ENCODE results near the gene KIAA1755.
A peak's percentile ranks its signal among the peaks of the same experiment; 100 is the strongest.

KIAA1755 gene

GRCh38 chr20:38202982-38203293 lies 57.6 kb downstream of the KIAA1755 start:
- H2AFZ ChIP-seq (ENCODE audit: low read depth, low read length), result no peak overlapping the region
- H3K27me3 ChIP-seq (ENCODE audit: control insufficient read depth in 1 of 2, insufficient read depth in 1 of 2, low read length in 2 of 2), result peaks cover 0 to 6% of the 10 kb centered on the region in 2 experiments
- H4K91ac ChIP-seq (ENCODE audit: low read length), result no peak overlapping the region
- H3K9me3 ChIP-seq (ENCODE audit: control insufficient read depth, low read length), result no peaks in the 10 kb centered on the region
- H3K18ac ChIP-seq (ENCODE audit: low read depth in 1 of 2, low read length in 2 of 2), result no peak overlapping the region
- H3K4ac ChIP-seq (ENCODE audit: low read depth in 1 of 2, low read length in 2 of 2), result no peak overlapping the region
- no peak overlapping the region for H2BK12ac ChIP-seq (ENCODE audit: low read length in 2 of 2)
- no peak overlapping the region for H2BK120ac ChIP-seq (ENCODE audit: low read depth, low read length)
- no peaks in the 10 kb centered on the region for H3K79me1 ChIP-seq (replicated peaks; ENCODE audit: low read length, poor library complexity, severe bottlenecking)
- H3K4me1 ChIP-seq (ENCODE audit: control insufficient read depth, insufficient read depth, low read depth, low read length), result peaks cover 4% of the 10 kb centered on the region
- no peak overlapping the region for H4K8ac ChIP-seq (ENCODE audit: low read length)
- H3K14ac ChIP-seq (ENCODE audit: low read length in 2 of 2), result no peak overlapping the region
- no peak overlapping the region for H3K4me3 ChIP-seq (ENCODE audit: insufficient read depth in 1 of 2, low read depth in 1 of 2, low read length in 2 of 2)
- no peak overlapping the region for H3K23ac ChIP-seq (ENCODE audit: low read length in 2 of 2)
- DNase-seq, result no peak
- H3K9ac ChIP-seq (ENCODE audit: low read length), result no peak overlapping the region
- H3K4me2 ChIP-seq (ENCODE audit: low read length, poor library complexity, severe bottlenecking), result no peak overlapping the region
- no peak overlapping the region for H2AK5ac ChIP-seq (ENCODE audit: low read length, severe bottlenecking)
- no peak overlapping the region for H3K27ac ChIP-seq (ENCODE audit: low read length, poor library complexity, severe bottlenecking)
- no peaks in the 10 kb centered on the region for H3K36me3 ChIP-seq (ENCODE audit: control insufficient read depth in 1 of 2, insufficient read depth in 2 of 2, low read depth in 1 of 2, low read length in 2 of 2)
- no peak overlapping the region for H2BK15ac ChIP-seq (ENCODE audit: low read depth, poor library complexity, severe bottlenecking)
- 91% methylated on average over 7 of the region's 8 CpGs for WGBS
- H2BK5ac ChIP-seq (ENCODE audit: low read depth, low read length, poor library complexity, severe bottlenecking), result no peak overlapping the region

- Histone ChIP-seq H2BK12ac (ENCODE audit: low read length in 2 of 2) (no peak overlapping the region), H2BK15ac (ENCODE audit: low read depth, poor library complexity, severe bottlenecking) (no peak overlapping the region), H3K79me1 (replicated peaks; ENCODE audit: low read length, poor library complexity, severe bottlenecking) (no peaks in the 10 kb centered on the region), H3K14ac (ENCODE audit: low read length in 2 of 2) (no peak overlapping the region), H3K4me3 (ENCODE audit: insufficient read depth in 1 of 2, low read depth in 1 of 2, low read length in 2 of 2) (no peak overlapping the region), H3K36me3 (ENCODE audit: control insufficient read depth in 1 of 2, insufficient read depth in 2 of 2, low read depth in 1 of 2, low read length in 2 of 2) (no peaks in the 10 kb centered on the region), H3K23ac (ENCODE audit: low read length in 2 of 2) (no peak overlapping the region), H4K91ac (ENCODE audit: low read length) (no peak overlapping the region), H3K4ac (ENCODE audit: low read depth in 1 of 2, low read length in 2 of 2) (no peak overlapping the region), H3K27me3 (ENCODE audit: control insufficient read depth in 1 of 2, insufficient read depth in 1 of 2, low read length in 2 of 2) (peaks cover 0 to 6% of the 10 kb centered on the region in 2 experiments), H3K9ac (ENCODE audit: low read length) (no peak overlapping the region), H2AK5ac (ENCODE audit: low read length, severe bottlenecking) (no peak overlapping the region), H3K9me3 (ENCODE audit: control insufficient read depth, low read length) (no peaks in the 10 kb centered on the region), H2BK120ac (ENCODE audit: low read depth, low read length) (no peak overlapping the region), H3K4me2 (ENCODE audit: low read length, poor library complexity, severe bottlenecking) (no peak overlapping the region), H3K4me1 (ENCODE audit: control insufficient read depth, insufficient read depth, low read depth, low read length) (peaks cover 4% of the 10 kb centered on the region), H4K8ac (ENCODE audit: low read length) (no peak overlapping the region), H3K27ac (ENCODE audit: low read length, poor library complexity, severe bottlenecking) (no peak overlapping the region), H2AFZ (ENCODE audit: low read depth, low read length) (no peak overlapping the region), H3K18ac (ENCODE audit: low read depth in 1 of 2, low read length in 2 of 2) (no peak overlapping the region), H2BK5ac (ENCODE audit: low read depth, low read length, poor library complexity, severe bottlenecking) (no peak overlapping the region)
- no peak for DNase-seq
- WGBS, result 91% methylated on average over 12 of the region's 12 CpGs
Measured at GRCh38 chr20:38202153-38202981, 58.2 kb downstream of the KIAA1755 start.

GRCh38 chr20:38201356-38201755 lies 59.2 kb downstream of the KIAA1755 start:
- no peak overlapping the region for H3K4me3 ChIP-seq (ENCODE audit: insufficient read depth in 1 of 2, low read depth in 1 of 2, low read length in 2 of 2)
- WGBS, result 43% methylated on average over 6 of the region's 6 CpGs
- H4K91ac ChIP-seq (ENCODE audit: low read length), result peak overlapping the region; percentile 36
- H2AK5ac ChIP-seq (ENCODE audit: low read length, severe bottlenecking), result no peak overlapping the region
- no peak overlapping the region for H3K23ac ChIP-seq (ENCODE audit: low read length in 2 of 2)
- peak; percentile 88 for DNase-seq
- peak overlapping the region in 1 of 2 experiments; percentile 26 for H3K18ac ChIP-seq (ENCODE audit: low read depth in 1 of 2, low read length in 2 of 2)
- no peak overlapping the region for H3K4ac ChIP-seq (ENCODE audit: low read depth in 1 of 2, low read length in 2 of 2)
- no peaks in the 10 kb centered on the region for H3K9me3 ChIP-seq (ENCODE audit: control insufficient read depth, low read length)
- H3K9ac ChIP-seq (ENCODE audit: low read length), result no peak overlapping the region
- no peak overlapping the region for H2BK120ac ChIP-seq (ENCODE audit: low read depth, low read length)
- peak overlapping the region in 1 of 2 experiments; percentile 11 for H2BK12ac ChIP-seq (ENCODE audit: low read length in 2 of 2)
- H3K14ac ChIP-seq (ENCODE audit: low read length in 2 of 2), result peak overlapping the region in 1 of 2 experiments; percentile 7
- H3K27me3 ChIP-seq (ENCODE audit: control insufficient read depth in 1 of 2, insufficient read depth in 1 of 2, low read length in 2 of 2), result peaks cover 0 to 6% of the 10 kb centered on the region in 2 experiments
- H2BK15ac ChIP-seq (ENCODE audit: low read depth, poor library complexity, severe bottlenecking), result no peak overlapping the region
- H3K27ac ChIP-seq (ENCODE audit: low read length, poor library complexity, severe bottlenecking), result no peak overlapping the region
- peaks cover 4% of the 10 kb centered on the region for H3K4me1 ChIP-seq (ENCODE audit: control insufficient read depth, insufficient read depth, low read depth, low read length)
- H3K36me3 ChIP-seq (ENCODE audit: control insufficient read depth in 1 of 2, insufficient read depth in 2 of 2, low read depth in 1 of 2, low read length in 2 of 2), result no peaks in the 10 kb centered on the region
- H2AFZ ChIP-seq (ENCODE audit: low read depth, low read length), result no peak overlapping the region
- H3K4me2 ChIP-seq (ENCODE audit: low read length, poor library complexity, severe bottlenecking), result no peak overlapping the region
- H3K79me1 ChIP-seq (replicated peaks; ENCODE audit: low read length, poor library complexity, severe bottlenecking), result no peaks in the 10 kb centered on the region
- H2BK5ac ChIP-seq (ENCODE audit: low read depth, low read length, poor library complexity, severe bottlenecking), result no peak overlapping the region
- peak overlapping the region; percentile 52 for H4K8ac ChIP-seq (ENCODE audit: low read length)

DNA sequence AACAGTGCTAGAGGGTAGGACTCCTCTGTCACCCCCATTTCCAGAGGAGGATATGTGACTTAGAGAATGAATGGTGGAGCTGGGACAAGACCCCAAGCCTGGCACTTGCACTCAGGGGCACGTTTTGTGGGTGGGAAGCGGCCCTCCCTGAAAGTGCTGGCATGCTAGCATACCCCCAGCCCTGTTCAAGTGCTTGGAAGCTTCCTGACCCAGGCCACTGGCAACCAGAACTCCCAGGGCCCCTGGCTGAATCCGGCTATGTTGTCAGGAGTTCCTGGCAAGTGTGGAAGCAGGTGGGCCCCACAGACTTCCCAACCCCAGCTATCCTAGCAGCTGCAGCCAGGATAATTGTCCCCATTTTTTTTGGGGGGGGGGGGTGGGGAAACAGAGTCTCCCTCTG lies 59.9 kb downstream of the KIAA1755 start:
- H2BK12ac ChIP-seq (ENCODE audit: low read length in 2 of 2), result peak overlapping the region in 1 of 2 experiments; percentile 75
- no peak overlapping the region for H3K9ac ChIP-seq (ENCODE audit: low read length)
- H2BK5ac ChIP-seq (ENCODE audit: low read depth, low read length, poor library complexity, severe bottlenecking), result no peak overlapping the region
- peaks cover 4% of the 10 kb centered on the region for H3K4me1 ChIP-seq (ENCODE audit: control insufficient read depth, insufficient read depth, low read depth, low read length)
- H4K91ac ChIP-seq (ENCODE audit: low read length), result peak overlapping the region; percentile 21
- no peak overlapping the region for H3K27ac ChIP-seq (ENCODE audit: low read length, poor library complexity, severe bottlenecking)
- no peak overlapping the region for H3K23ac ChIP-seq (ENCODE audit: low read length in 2 of 2)
- WGBS, result 96% methylated on average over 3 of the region's 3 CpGs
- no peak overlapping the region for H2BK120ac ChIP-seq (ENCODE audit: low read depth, low read length)
- no peak overlapping the region for H2BK15ac ChIP-seq (ENCODE audit: low read depth, poor library complexity, severe bottlenecking)
- H2AFZ ChIP-seq (ENCODE audit: low read depth, low read length), result no peak overlapping the region
- peak overlapping the region; percentile 52 to 69 for H3K18ac ChIP-seq (ENCODE audit: low read depth in 1 of 2, low read length in 2 of 2)
- H4K8ac ChIP-seq (ENCODE audit: low read length), result no peak overlapping the region
- no peaks in the 10 kb centered on the region for H3K36me3 ChIP-seq (ENCODE audit: control insufficient read depth in 1 of 2, insufficient read depth in 2 of 2, low read depth in 1 of 2, low read length in 2 of 2)
- H3K4ac ChIP-seq (ENCODE audit: low read depth in 1 of 2, low read length in 2 of 2), result peak overlapping the region; percentile 32 to 39
- peaks cover 4 to 9% of the 10 kb centered on the region in 2 experiments for H3K27me3 ChIP-seq (ENCODE audit: control insufficient read depth in 1 of 2, insufficient read depth in 1 of 2, low read length in 2 of 2)
- H2AK5ac ChIP-seq (ENCODE audit: low read length, severe bottlenecking), result no peak overlapping the region
- H3K4me3 ChIP-seq (ENCODE audit: insufficient read depth in 1 of 2, low read depth in 1 of 2, low read length in 2 of 2), result no peak overlapping the region
- no peaks in the 10 kb centered on the region for H3K79me1 ChIP-seq (replicated peaks; ENCODE audit: low read length, poor library complexity, severe bottlenecking)
- no peak for DNase-seq
- H3K14ac ChIP-seq (ENCODE audit: low read length in 2 of 2), result peak overlapping the region in 1 of 2 experiments; percentile 26
- H3K4me2 ChIP-seq (ENCODE audit: low read length, poor library complexity, severe bottlenecking), result no peak overlapping the region
- no peaks in the 10 kb centered on the region for H3K9me3 ChIP-seq (ENCODE audit: control insufficient read depth, low read length)
